ENCODE data around the gene CAMK1D. TPM values are rescaled to one million over a fixed set of nuclear protein-coding genes. Genes with fewer than 3 reads are reported as not detected.

Gene CAMK1D
- total and polyA plus RNA-seq, 2 donors: 11.2 to 14.6 TPM

GRCh38 chr10:12470719-12471118, 121.4 kb downstream of the CAMK1D start:
- no peak for DNase-seq (ENCODE audit: low read depth in 6 of 9, low spot score in 9 of 9)
- H3K27me3 ChIP-seq (ENCODE audit: control insufficient read depth in 2 of 2, insufficient read depth in 1 of 2, low read length in 1 of 2): no peaks in the 10 kb centered on the region
- no peak overlapping the region for H3K4me3 ChIP-seq (ENCODE audit: low read length in 2 of 2)
- 98% methylated on average over 10 of the region's 10 CpGs for WGBS
- peaks cover 0 to 8% of the 10 kb centered on the region in 2 donors for H3K4me1 ChIP-seq (ENCODE audit: control insufficient read depth in 2 of 2, insufficient read depth in 2 of 2, low read length in 2 of 2)
- no peak overlapping the region for H3K27ac ChIP-seq (ENCODE audit: low read depth in 1 of 2, low read length in 1 of 2)
- H3K36me3 ChIP-seq (ENCODE audit: control insufficient read depth in 2 of 2, insufficient read depth in 2 of 2, low read length in 1 of 2): no peaks in the 10 kb centered on the region
- no peaks in the 10 kb centered on the region for H3K9me3 ChIP-seq (ENCODE audit: control insufficient read depth in 2 of 2, insufficient read depth in 1 of 2, low read length in 1 of 2)

GRCh38 chr10:12471135-12471534, 121.8 kb downstream of the CAMK1D start:
- no peak overlapping the region for H3K27ac ChIP-seq (ENCODE audit: low read depth in 1 of 2, low read length in 1 of 2)
- no peak for DNase-seq (ENCODE audit: low read depth in 6 of 9, low spot score in 9 of 9)
- no peak overlapping the region for H3K4me3 ChIP-seq (ENCODE audit: low read length in 2 of 2)
- H3K27me3 ChIP-seq (ENCODE audit: control insufficient read depth in 2 of 2, insufficient read depth in 1 of 2, low read length in 1 of 2): no peaks in the 10 kb centered on the region
- no peaks in the 10 kb centered on the region for H3K36me3 ChIP-seq (ENCODE audit: control insufficient read depth in 2 of 2, insufficient read depth in 2 of 2, low read length in 1 of 2)
- peaks cover 0 to 8% of the 10 kb centered on the region in 2 donors for H3K4me1 ChIP-seq (ENCODE audit: control insufficient read depth in 2 of 2, insufficient read depth in 2 of 2, low read length in 2 of 2)
- no peaks in the 10 kb centered on the region for H3K9me3 ChIP-seq (ENCODE audit: control insufficient read depth in 2 of 2, insufficient read depth in 1 of 2, low read length in 1 of 2)
- WGBS: 88% methylated on average over 5 of the region's 5 CpGs

GRCh38 chr10:12473491-12473890, 124.1 kb downstream of the CAMK1D start:
- Histone ChIP-seq H3K4me1 (ENCODE audit: control insufficient read depth in 2 of 2, insufficient read depth in 2 of 2, low read length in 2 of 2) (no peaks in the 10 kb centered on the region), H3K27me3 (ENCODE audit: control insufficient read depth in 2 of 2, insufficient read depth in 1 of 2, low read length in 1 of 2) (no peaks in the 10 kb centered on the region), H3K36me3 (ENCODE audit: control insufficient read depth in 2 of 2, insufficient read depth in 2 of 2, low read length in 1 of 2) (peaks cover 0 to 4% of the 10 kb centered on the region in 2 donors), H3K27ac (ENCODE audit: low read depth in 1 of 2, low read length in 1 of 2) (no peak overlapping the region), H3K9me3 (ENCODE audit: control insufficient read depth in 2 of 2, insufficient read depth in 1 of 2, low read length in 1 of 2) (no peaks in the 10 kb centered on the region), H3K4me3 (ENCODE audit: low read length in 2 of 2) (no peak overlapping the region)
- WGBS: 96% methylated on average over 6 of the region's 6 CpGs
- DNase-seq (ENCODE audit: low read depth in 6 of 9, low spot score in 9 of 9): no peak

- peaks cover 0 to 4% of the 10 kb centered on the region in 2 donors for H3K36me3 ChIP-seq (ENCODE audit: control insufficient read depth in 2 of 2, insufficient read depth in 2 of 2, low read length in 1 of 2)
- no peaks in the 10 kb centered on the region for H3K27me3 ChIP-seq (ENCODE audit: control insufficient read depth in 2 of 2, insufficient read depth in 1 of 2, low read length in 1 of 2)
- H3K4me1 ChIP-seq (ENCODE audit: control insufficient read depth in 2 of 2, insufficient read depth in 2 of 2, low read length in 2 of 2): no peaks in the 10 kb centered on the region
- H3K4me3 ChIP-seq (ENCODE audit: low read length in 2 of 2): no peak overlapping the region
- no peak for DNase-seq (ENCODE audit: low read depth in 6 of 9, low spot score in 9 of 9)
- peaks cover 0 to 2% of the 10 kb centered on the region in 2 donors for H3K9me3 ChIP-seq (ENCODE audit: control insufficient read depth in 2 of 2, insufficient read depth in 1 of 2, low read length in 1 of 2)
- H3K27ac ChIP-seq (ENCODE audit: low read depth in 1 of 2, low read length in 1 of 2): no peak overlapping the region
- 98% methylated on average over 8 of the region's 8 CpGs for WGBS
Measured at GRCh38 chr10:12474727-12475412, 125.5 kb downstream of the CAMK1D start.

- H3K9me3 ChIP-seq (ENCODE audit: control insufficient read depth in 2 of 2, insufficient read depth in 1 of 2, low read length in 1 of 2): peaks cover 0 to 2% of the 10 kb centered on the region in 2 donors
- H3K4me3 ChIP-seq (ENCODE audit: low read length in 2 of 2): no peak overlapping the region
- no peaks in the 10 kb centered on the region for H3K4me1 ChIP-seq (ENCODE audit: control insufficient read depth in 2 of 2, insufficient read depth in 2 of 2, low read length in 2 of 2)
- H3K36me3 ChIP-seq (ENCODE audit: control insufficient read depth in 2 of 2, insufficient read depth in 2 of 2, low read length in 1 of 2): peaks cover 0 to 4% of the 10 kb centered on the region in 2 donors
- WGBS: 92% methylated on average over 4 of the region's 4 CpGs
- no peaks in the 10 kb centered on the region for H3K27me3 ChIP-seq (ENCODE audit: control insufficient read depth in 2 of 2, insufficient read depth in 1 of 2, low read length in 1 of 2)
- H3K27ac ChIP-seq (ENCODE audit: low read depth in 1 of 2, low read length in 1 of 2): no peak overlapping the region
- DNase-seq (ENCODE audit: low read depth in 6 of 9, low spot score in 9 of 9): no peak
Measured at GRCh38 chr10:12476656-12477055, 127.3 kb downstream of the CAMK1D start.

GRCh38 chr10:12479437-12479844, 130.1 kb downstream of the CAMK1D start:
- Histone ChIP-seq H3K4me3 (ENCODE audit: low read length in 2 of 2) (no peak overlapping the region), H3K27me3 (ENCODE audit: control insufficient read depth in 2 of 2, insufficient read depth in 1 of 2, low read length in 1 of 2) (no peaks in the 10 kb centered on the region), H3K4me1 (ENCODE audit: control insufficient read depth in 2 of 2, insufficient read depth in 2 of 2, low read length in 2 of 2) (peaks cover 6 to 18% of the 10 kb centered on the region in 2 donors), H3K36me3 (ENCODE audit: control insufficient read depth in 2 of 2, insufficient read depth in 2 of 2, low read length in 1 of 2) (peaks cover 0 to 4% of the 10 kb centered on the region in 2 donors), H3K9me3 (ENCODE audit: control insufficient read depth in 2 of 2, insufficient read depth in 1 of 2, low read length in 1 of 2) (peaks cover 0 to 5% of the 10 kb centered on the region in 2 donors), H3K27ac (ENCODE audit: low read depth in 1 of 2, low read length in 1 of 2) (no peak overlapping the region)
- 98% methylated on average over 12 of the region's 12 CpGs for WGBS
- no peak for DNase-seq (ENCODE audit: low read depth in 6 of 9, low spot score in 9 of 9)

GRCh38 chr10:12479924-12480323, 130.6 kb downstream of the CAMK1D start:
- 81% methylated on average over 9 of the region's 9 CpGs for WGBS
- H3K4me3 ChIP-seq (ENCODE audit: low read length in 2 of 2): no peak overlapping the region
- DNase-seq (ENCODE audit: low read depth in 6 of 9, low spot score in 9 of 9): no peak

GRCh38 chr10:12480440-12480839, 131.1 kb downstream of the CAMK1D start:
- no peak for DNase-seq (ENCODE audit: low read depth in 6 of 9, low spot score in 9 of 9)
- peaks cover 0 to 4% of the 10 kb centered on the region in 2 donors for H3K36me3 ChIP-seq (ENCODE audit: control insufficient read depth in 2 of 2, insufficient read depth in 2 of 2, low read length in 1 of 2)
- WGBS: 86% methylated on average over 4 of the region's 4 CpGs
- H3K27me3 ChIP-seq (ENCODE audit: control insufficient read depth in 2 of 2, insufficient read depth in 1 of 2, low read length in 1 of 2): no peaks in the 10 kb centered on the region
- H3K4me1 ChIP-seq (ENCODE audit: control insufficient read depth in 2 of 2, insufficient read depth in 2 of 2, low read length in 2 of 2): peaks cover 16 to 28% of the 10 kb centered on the region in 2 donors
- no peak overlapping the region for H3K4me3 ChIP-seq (ENCODE audit: low read length in 2 of 2)
- H3K9me3 ChIP-seq (ENCODE audit: control insufficient read depth in 2 of 2, insufficient read depth in 1 of 2, low read length in 1 of 2): peaks cover 0 to 5% of the 10 kb centered on the region in 2 donors
- no peak overlapping the region for H3K27ac ChIP-seq (ENCODE audit: low read depth in 1 of 2, low read length in 1 of 2)

More at GRCh38 chr10:12479924-12480323, 130.6 kb downstream of the CAMK1D start:
- Histone ChIP-seq H3K27ac (ENCODE audit: low read depth in 1 of 2, low read length in 1 of 2) (no peak overlapping the region), H3K9me3 (ENCODE audit: control insufficient read depth in 2 of 2, insufficient read depth in 1 of 2, low read length in 1 of 2) (peaks cover 0 to 5% of the 10 kb centered on the region in 2 donors), H3K27me3 (ENCODE audit: control insufficient read depth in 2 of 2, insufficient read depth in 1 of 2, low read length in 1 of 2) (no peaks in the 10 kb centered on the region), H3K36me3 (ENCODE audit: control insufficient read depth in 2 of 2, insufficient read depth in 2 of 2, low read length in 1 of 2) (peaks cover 0 to 4% of the 10 kb centered on the region in 2 donors), H3K4me1 (ENCODE audit: control insufficient read depth in 2 of 2, insufficient read depth in 2 of 2, low read length in 2 of 2) (peaks cover 11 to 23% of the 10 kb centered on the region in 2 donors)

GRCh38 chr10:12481924-12482323, 132.6 kb downstream of the CAMK1D start:
- Histone ChIP-seq H3K4me3 (ENCODE audit: low read length in 2 of 2) (no peak overlapping the region), H3K27me3 (ENCODE audit: control insufficient read depth in 2 of 2, insufficient read depth in 1 of 2, low read length in 1 of 2) (no peaks in the 10 kb centered on the region), H3K27ac (ENCODE audit: low read depth in 1 of 2, low read length in 1 of 2) (no peak overlapping the region), H3K9me3 (ENCODE audit: control insufficient read depth in 2 of 2, insufficient read depth in 1 of 2, low read length in 1 of 2) (peaks cover 0 to 5% of the 10 kb centered on the region in 2 donors), H3K4me1 (ENCODE audit: control insufficient read depth in 2 of 2, insufficient read depth in 2 of 2, low read length in 2 of 2) (peaks cover 21 to 36% of the 10 kb centered on the region in 2 donors), H3K36me3 (ENCODE audit: control insufficient read depth in 2 of 2, insufficient read depth in 2 of 2, low read length in 1 of 2) (peaks cover 0 to 4% of the 10 kb centered on the region in 2 donors)
- no peak for DNase-seq (ENCODE audit: low read depth in 6 of 9, low spot score in 9 of 9)
- WGBS: 76% methylated on average over 4 of the region's 4 CpGs

Measured in thymus (tissue), 11 donors.